ENCODE data around the gene ARHGAP15.

DNA sequence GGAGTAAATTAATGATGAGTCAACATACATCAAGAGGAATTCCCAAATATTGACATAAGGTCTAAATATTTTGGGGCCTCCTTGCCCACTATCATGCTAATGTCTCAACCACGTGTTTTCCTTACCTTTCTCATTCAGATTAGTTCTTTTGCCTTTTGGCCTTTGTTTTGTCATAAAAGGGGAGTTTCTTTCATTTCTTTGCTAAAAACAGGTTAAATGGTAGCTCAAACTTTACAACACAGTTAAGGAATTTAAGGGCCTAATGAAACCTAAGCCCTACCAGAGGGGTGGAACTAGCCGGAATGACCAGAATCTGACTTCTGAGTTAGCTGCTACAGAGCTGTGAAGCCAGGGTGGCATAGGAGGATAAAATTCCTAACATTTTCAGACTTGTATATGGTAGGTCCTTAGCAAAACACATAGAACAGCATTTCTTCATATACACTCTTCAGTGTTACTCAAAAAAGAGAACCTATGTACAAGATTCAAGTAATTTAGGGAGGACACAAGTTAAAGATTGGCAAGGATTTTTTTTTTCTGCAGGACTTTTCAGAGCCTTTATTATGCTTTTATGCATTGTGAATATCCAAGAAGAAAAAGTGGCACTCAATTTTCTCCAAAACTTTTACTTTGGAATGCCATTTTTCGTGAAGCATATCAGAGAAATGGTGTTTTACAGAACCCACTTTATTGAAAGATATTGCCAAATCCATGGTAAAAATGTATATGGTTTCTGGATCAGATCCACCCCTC, 633.1 kb downstream of the ARHGAP15 start:
- TF ChIP-seq EZH2 (IDR thresholded peaks at IDR 0.05; ENCODE audit: insufficient read depth, poor library complexity, severe bottlenecking) (no peak), EZH2phosphoT487 (IDR thresholded peaks at IDR 0.05; ENCODE audit: insufficient read depth, low read depth) (no peak)
